GM21390 (cell line): ENCODE measurements around the gene PLPP3.

ENCODE experiments used
- ATAC-seq: cut with Tn5 transposase; IDR thresholded peaks from one replicate; pipeline ENCODE4 v1.9.1; 2021; ENCODE audit not compliant: unreplicated experiment

PLPP3 gene

DNA sequence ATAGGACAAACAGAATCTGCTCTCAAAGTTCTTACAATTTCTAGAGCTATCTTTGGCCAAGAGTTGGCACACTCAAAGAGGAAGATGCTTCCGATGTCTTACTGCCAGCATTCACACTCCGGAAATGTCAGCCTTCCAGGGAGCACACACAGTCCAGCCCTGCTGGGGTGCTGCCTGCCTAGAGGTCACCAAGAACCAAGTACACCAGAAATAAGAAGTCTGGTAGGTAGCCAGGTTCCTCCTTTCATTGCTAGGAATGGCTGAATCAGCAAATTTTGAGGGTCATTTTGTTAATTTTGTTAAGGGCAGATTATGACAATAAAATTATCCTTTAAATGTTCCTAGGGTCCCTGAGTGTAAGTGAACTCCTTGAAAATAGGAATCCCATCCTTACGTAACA, 77.5 kb downstream of the PLPP3 start:
- no peak for ATAC-seq

DNA sequence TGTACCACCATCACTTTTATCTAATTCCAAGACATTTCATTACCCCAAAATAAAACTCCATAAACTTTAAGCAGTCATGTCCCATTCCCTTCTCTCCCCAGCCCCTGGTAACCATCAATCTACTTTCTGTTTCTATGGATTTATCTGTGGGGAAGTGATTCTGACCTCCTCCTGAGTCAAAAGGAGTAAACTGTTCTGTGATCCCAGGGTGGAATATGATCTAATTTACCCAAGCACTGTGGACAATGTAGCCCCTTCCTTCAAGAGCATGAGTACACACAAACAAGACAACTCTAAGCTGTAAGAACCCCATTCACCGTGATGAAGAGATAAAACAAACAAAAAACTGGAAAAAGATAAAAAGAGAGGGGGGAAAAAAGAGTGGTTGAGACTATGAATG, 77.9 kb downstream of the PLPP3 start:
- no peak for ATAC-seq

GRCh38 chr1:56496821-56497772, 82.3 kb downstream of the PLPP3 start:
- no peak for ATAC-seq

DNA sequence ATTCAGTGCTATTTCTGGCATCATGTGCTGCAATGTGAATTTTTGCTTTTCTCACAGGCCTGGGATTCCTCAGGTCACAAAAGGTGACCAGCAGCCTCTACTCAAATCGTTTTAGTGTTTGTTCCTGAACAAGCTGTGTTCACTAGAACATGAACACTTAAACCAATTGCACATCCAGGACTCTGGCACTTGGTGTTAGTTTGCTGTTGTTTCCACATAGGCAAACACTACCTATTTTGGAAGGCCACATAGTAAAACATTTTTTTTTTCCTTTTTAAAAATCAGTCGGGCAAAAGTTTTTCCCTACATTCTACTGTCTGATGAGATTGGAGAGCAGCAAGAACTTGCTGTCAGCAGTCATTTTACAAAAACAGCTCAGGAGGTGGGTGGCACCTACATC, 83.2 kb downstream of the PLPP3 start:
- ATAC-seq, result no peak

GRCh38 chr1:56495538-56495937, 83.8 kb downstream of the PLPP3 start:
- no peak for ATAC-seq

DNA sequence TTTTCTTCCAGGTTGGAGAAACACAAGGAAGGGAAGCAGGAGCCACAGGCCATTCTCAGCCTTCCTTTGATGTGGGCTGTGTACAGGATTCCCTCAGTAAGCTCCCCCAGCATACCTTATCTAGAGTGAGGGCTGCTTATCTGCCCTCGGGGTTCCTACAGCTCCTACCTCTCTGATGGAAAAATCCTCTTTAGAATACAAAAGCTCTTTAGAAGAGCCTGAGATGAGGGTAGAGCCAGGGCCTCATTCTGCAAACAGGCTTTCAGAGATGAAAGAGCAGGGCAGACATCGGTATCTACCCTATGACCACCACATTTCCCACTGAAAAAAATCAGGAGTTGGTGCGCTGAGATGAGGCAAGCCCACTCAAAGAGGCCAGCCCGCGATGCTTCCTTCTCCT, 85.1 kb downstream of the PLPP3 start:
- no peak for ATAC-seq

GRCh38 chr1:56493826-56494225, 85.5 kb downstream of the PLPP3 start:
- ATAC-seq, result no peak

DNA sequence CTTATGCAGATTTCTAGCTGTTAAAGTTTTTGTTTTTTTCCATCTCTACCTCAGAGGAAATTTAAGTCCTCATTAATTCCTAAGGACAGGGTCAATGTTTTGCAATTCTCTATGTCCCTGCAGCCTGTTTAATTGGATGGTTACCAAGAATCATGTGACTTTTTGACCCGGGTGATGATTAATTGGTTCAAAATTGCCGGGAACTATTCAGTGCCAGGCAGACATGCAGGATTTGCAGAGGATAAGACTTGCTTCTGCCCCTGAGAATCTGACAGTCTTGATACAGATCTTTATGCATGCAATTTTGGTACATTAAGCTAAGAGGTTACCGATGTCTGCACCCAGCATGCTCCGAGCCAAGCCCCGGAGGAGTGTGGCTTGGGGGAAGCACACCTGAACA, 87.9 kb downstream of the PLPP3 start:
- no peak for ATAC-seq

- ATAC-seq, result no peak
Observed at GRCh38 chr1:56490619-56491018, 88.7 kb downstream of the PLPP3 start.

GRCh38 chr1:56489695-56490094, 89.7 kb downstream of the PLPP3 start:
- no peak for ATAC-seq

DNA sequence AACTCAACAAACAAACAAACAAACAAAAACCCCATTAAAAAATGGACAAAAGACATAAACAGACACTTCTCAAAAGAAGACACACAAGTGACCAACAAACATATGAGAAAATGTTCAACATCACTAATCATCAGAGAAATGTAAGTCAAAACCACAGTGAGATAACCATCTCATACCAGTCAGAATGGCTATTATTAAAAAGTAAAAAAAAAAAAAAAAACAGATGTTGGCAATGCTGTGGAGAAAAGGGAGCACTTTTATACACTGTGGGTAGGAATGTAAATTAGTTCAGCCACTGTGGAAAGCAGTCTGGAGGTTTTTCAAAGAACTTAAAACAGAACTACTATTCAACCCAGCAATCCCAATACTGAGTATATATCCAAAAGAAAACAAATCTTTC, 94.7 kb downstream of the PLPP3 start:
- no peak for ATAC-seq

DNA sequence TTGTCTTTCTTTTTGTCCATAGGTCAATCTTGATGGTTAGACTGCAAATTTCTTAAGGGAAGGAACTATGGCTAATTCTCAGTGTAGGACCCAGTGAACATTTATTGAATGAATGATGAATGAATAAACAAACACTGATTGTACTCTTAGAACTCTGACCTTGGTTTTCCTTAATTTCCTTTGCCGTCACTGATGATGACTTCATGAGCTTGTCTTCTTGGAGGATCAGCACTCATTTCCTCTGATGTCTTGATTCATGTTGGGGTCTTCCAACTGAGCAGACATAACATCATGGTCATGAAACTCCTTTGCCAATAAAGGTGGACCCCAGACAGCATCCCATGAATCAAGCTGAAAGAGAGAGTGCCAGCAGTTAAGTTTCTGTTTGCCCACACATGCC, 96.3 kb downstream of the PLPP3 start:
- ATAC-seq, result no peak

GRCh38 chr1:56482486-56482885, 96.9 kb downstream of the PLPP3 start:
- ATAC-seq, result no peak

DNA sequence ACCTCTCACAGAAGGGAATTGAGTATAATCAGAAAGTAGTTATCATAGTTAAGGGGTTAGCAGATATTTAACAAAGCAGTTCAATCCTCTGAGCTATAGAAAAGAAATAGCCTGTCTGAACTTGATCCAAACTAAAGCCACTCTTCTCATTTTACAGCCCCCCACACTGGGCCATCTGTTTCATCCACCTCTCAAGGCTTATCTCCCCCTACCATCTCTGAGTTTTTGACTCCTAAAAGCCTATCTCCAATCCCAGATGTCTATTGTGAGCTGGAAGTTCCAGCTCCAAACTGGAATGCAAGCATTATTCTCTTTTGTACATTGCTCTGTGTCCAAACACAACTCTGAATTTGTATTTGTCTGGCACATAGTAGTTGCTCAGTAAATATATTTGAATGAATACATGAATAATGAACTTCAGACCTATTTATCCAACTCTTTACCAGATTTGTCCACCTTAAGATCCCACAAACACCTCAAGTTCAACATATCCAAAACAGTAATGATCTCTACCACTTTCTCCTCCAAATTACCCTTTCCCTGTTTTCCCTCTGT, 98.1 kb downstream of the PLPP3 start:
- no peak for ATAC-seq

DNA sequence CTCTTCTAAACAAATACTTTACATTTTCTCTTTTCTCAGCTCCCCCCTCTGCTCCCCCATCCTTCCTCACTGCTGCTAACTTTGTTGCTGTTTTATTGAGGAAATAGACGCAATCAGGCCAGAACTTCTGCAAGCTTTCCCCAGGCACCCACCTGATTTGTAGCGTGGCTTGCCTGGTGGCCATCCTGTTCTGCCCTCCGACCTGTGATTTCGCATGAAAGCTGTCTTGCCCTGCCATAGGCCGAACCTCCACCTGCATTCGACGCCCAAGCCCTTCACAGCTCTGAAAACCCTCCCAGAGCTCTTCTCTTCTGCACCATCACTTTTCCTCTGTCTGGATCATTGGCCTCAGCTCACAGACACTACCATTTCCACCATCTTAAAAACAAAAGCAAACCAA, 100.6 kb downstream of the PLPP3 start:
- no peak for ATAC-seq

DNA sequence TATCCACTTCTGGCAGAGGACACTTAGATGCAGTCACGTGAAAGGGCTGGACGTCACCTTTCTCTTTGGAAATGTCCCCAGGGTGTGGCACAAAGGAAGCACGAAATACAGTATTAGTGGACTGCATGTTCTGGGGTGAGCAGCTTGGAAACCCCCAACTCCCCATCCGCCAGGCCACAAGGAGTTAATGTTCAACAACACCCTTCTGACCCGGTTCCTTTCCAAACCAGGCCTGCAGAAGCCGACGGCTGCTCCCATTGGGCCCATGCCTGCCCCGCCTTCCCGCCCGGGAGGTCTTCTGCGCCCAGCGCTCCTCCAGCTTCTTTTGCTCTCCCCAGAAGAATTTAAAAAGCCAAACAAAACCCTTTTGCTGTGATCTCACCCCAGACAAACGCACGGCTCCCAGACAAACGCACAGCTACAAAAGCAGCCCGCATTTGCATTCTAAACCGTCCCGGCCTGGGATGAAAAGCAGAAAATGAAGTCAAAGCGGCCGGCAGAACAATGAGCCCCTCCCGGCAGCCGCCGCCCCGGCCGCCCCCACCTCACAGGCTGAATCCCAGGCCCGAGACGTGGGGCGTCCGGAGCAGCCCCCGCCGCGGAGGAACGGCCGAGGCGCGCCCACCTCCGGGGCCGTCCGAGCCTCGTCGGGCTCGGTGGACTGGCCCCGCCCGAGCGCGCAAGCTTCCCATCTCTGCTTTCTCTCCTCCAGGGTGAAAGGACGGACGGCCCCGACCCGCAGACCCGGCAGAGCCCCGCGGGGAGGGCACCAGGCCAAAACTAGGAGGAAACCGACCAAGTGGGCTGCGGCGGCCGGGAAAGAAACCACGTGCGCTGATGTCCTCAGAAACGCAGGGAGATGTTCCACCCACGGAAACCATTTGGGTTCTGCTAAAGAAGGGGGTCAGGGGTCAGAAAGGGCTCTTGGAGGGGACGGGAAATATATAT, 101.9 kb downstream of the PLPP3 start:
- no peak for ATAC-seq

DNA sequence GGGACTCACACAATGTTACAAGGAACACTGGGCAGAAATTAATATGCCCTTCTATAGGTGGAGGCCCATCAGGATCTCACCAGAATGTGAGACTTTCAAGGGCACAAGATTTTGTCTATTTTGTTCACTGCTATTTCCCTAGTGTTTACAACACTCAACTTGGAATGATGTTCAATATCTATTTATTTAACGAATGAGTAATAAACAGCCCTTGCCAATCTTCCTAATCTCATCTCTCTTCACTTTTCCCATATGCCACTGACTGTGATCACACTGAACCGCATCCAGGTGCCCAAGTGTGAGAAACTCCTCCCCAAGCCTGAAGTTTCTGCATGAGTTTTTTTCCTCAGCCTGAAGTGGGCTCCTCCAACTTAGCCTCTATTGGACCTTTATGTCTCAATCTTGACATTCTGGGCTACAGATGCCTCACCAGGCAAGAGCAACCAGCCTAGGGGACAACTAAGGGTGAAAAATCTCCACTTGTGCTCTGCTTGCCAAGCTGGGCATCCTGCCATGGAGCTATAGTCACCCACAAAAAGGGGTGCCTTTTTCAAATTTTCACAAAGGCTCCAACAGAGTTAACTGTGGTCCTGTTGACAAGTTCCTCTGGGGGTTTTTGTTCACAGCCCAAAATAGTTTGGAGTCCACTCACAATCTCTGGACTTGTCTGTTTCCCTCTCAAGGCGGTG, 105.6 kb downstream of the PLPP3 start:
- no peak for ATAC-seq

DNA sequence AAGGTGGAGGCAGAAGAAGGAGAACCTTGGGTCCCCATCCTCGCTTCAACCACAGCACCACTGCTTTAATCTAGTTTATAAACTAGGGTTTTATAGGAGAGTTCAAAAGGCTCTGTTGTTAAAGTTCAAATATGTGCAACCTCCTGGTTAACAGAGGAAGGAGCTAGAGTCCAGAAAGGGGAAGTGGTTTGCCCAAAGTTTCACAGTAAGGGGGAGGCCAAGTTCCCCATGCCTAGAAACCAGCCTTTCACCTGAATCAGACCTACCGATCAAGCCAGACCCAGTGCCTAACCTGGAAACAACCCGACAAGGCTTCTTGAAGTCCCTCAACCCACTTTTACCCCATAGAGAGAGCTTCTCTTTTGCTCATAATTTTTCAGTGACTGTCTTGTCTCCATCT, 106.5 kb downstream of the PLPP3 start:
- ATAC-seq, result peak; percentile 90

DNA sequence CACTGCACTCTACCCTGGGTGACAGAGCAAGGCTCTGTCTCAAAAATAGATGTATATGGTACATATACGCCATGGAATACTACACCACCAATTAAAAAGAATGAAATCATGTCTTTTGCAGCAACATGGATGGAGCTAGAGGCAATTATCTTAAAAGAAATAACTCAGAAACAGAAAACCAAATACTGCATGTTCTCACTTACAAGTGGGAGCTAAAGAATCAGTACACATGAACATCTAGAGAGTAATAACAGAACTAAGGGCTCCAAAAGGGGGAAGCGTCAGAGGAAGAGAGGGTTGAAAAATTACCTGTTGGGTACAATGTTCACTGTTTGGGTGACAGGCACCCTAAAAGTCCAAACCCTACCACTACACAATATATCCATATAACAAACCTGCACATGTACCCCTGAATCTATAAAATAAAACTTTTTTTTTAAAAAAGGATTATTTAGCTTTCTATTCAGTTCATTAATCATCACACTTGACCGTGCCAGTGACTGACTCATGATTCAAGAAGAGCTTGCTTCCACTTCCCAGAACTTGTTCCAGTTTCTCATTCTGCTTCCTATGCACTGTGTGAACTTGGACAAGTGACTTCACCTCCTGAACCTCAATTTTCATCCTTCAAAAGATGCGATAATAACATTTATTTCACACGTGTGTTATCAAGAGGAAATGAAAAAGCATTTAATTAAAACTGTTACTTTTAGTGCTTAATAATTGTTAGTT, 109.6 kb downstream of the PLPP3 start:
- no peak for ATAC-seq

GRCh38 chr1:56468518-56468917, 110.8 kb downstream of the PLPP3 start:
- no peak for ATAC-seq
